ENCODE data around the gene PDIA2. TPM values are rescaled to one million over a fixed set of nuclear protein-coding genes. Genes with fewer than 3 reads are reported as not detected.
A peak's percentile ranks its signal among the peaks of the same experiment; 100 is the strongest.

PDIA2 gene
- total RNA-seq, 1 experiment from 2014 or later, result 1.1 TPM

- ATAC-seq (0 out of 2 replicates have a peak, but pooled peaks have one; percentile 1), DNase-seq (ENCODE audit: low read depth, low spot score) (no peak)
- intact Hi-C loops (cut with micrococcal nuclease; ENCODE audit: unreplicated experiment) (no loop called here), in situ Hi-C loops (cut with HindIII; ENCODE audit: low pct_unique_long_range_greater_than_20kb, low sequenced_read_pairs) (no loop called here)
- TF ChIP-seq CTCF (IDR thresholded peaks at IDR 0.05) (no peak), TCF7L2 (IDR thresholded peaks at IDR 0.05; ENCODE audit: low read depth, low read length) (no peak), SIN3A (IDR thresholded peaks at IDR 0.05; ENCODE audit: borderline replicate concordance, insufficient read depth, low read depth, low read length) (no peak), REST (IDR thresholded peaks at IDR 0.05; ENCODE audit: insufficient read depth in 1 of 2, low read depth in 2 of 2, low read length in 1 of 2) (no peak), POLR2AphosphoS5 (IDR thresholded peaks at IDR 0.05; ENCODE audit: low read depth, low read length) (no peak)
- ChIA-PET POLR2A (no interaction called here), CTCF (no interaction called here)
- no peaks in the 10 kb centered on the region for H3K36me3 ChIP-seq (ENCODE audit: control insufficient read depth, insufficient read depth, low read length)
- H3K4me1 ChIP-seq (ENCODE audit: control insufficient read depth, insufficient read depth, low read length), result peaks cover 2% of the 10 kb centered on the region
- H3K27me3 ChIP-seq (ENCODE audit: control insufficient read depth, insufficient read depth, low read length), result no peaks in the 10 kb centered on the region
- no TSS peak for BruUV-seq (replicated peaks)
- H3K27ac ChIP-seq (ENCODE audit: low read length), result no peak overlapping the region
- no peaks in the 10 kb centered on the region for H3K9me3 ChIP-seq (ENCODE audit: control insufficient read depth, insufficient read depth, low read depth, low read length)
- no peak overlapping the region for H3K4me3 ChIP-seq (ENCODE audit: low read depth in 2 of 2, low read length in 2 of 2)
Measured at GRCh38 chr16:284204-285120, 1.5 kb downstream of the PDIA2 start.

GRCh38 chr16:285146-286055 lies 2.4 kb downstream of the PDIA2 start:
- Histone ChIP-seq H3K4me3 (ENCODE audit: low read depth in 2 of 2, low read length in 2 of 2) (no peak overlapping the region), H3K36me3 (ENCODE audit: control insufficient read depth, insufficient read depth, low read length) (no peaks in the 10 kb centered on the region), H3K4me1 (ENCODE audit: control insufficient read depth, insufficient read depth, low read length) (peaks cover 2% of the 10 kb centered on the region), H3K9me3 (ENCODE audit: control insufficient read depth, insufficient read depth, low read depth, low read length) (no peaks in the 10 kb centered on the region), H3K27me3 (ENCODE audit: control insufficient read depth, insufficient read depth, low read length) (no peaks in the 10 kb centered on the region), H3K27ac (ENCODE audit: low read length) (no peak overlapping the region)
- intact Hi-C loops (cut with micrococcal nuclease; ENCODE audit: unreplicated experiment) (no loop called here), in situ Hi-C loops (cut with HindIII; ENCODE audit: low pct_unique_long_range_greater_than_20kb, low sequenced_read_pairs) (no loop called here)
- TF ChIP-seq REST (IDR thresholded peaks at IDR 0.05; ENCODE audit: insufficient read depth in 1 of 2, low read depth in 2 of 2, low read length in 1 of 2) (no peak), SIN3A (IDR thresholded peaks at IDR 0.05; ENCODE audit: borderline replicate concordance, insufficient read depth, low read depth, low read length) (no peak)
- ChIA-PET CTCF (no interaction called here), POLR2A (no interaction called here)
- no TSS peak for BruUV-seq (replicated peaks)
- no peak for ATAC-seq
- DNase-seq (ENCODE audit: low read depth, low spot score), result no peak
